Fibroblast of skin of abdomen (primary cell): ENCODE measurements around the gene PHACTR3.

ENCODE experiments used
- DNase-seq: peaks from one replicate; pipeline ENCODE4 v3.0.0-alpha.2; 2013

PHACTR3 gene

GRCh38 chr20:59673288-59673997 lies 69.1 kb downstream of the PHACTR3 start:
- DNase-seq: no peak

GRCh38 chr20:59673998-59674445 lies 69.7 kb downstream of the PHACTR3 start:
- DNase-seq: no peak

- no peak for DNase-seq
These were observed 71.9 kb downstream of the PHACTR3 start for GRCh38 chr20:59676126-59676850.

GRCh38 chr20:59676851-59677182 lies 72.5 kb downstream of the PHACTR3 start:
- no peak for DNase-seq

GRCh38 chr20:59677586-59677985 lies 73.2 kb downstream of the PHACTR3 start:
- no peak for DNase-seq

GRCh38 chr20:59678288-59678687 lies 73.9 kb downstream of the PHACTR3 start:
- DNase-seq: no peak

GRCh38 chr20:59678951-59679350 lies 74.6 kb downstream of the PHACTR3 start:
- DNase-seq: no peak

- DNase-seq: no peak
These were observed 75.9 kb downstream of the PHACTR3 start for GRCh38 chr20:59680148-59680650.

- DNase-seq: no peak
These were observed 76.5 kb downstream of the PHACTR3 start for GRCh38 chr20:59680852-59681251.

- DNase-seq: no peak
These were observed 78.3 kb downstream of the PHACTR3 start for GRCh38 chr20:59682603-59683002.

- DNase-seq: no peak
These were observed 78.8 kb downstream of the PHACTR3 start for GRCh38 chr20:59683181-59683580.

- no peak for DNase-seq
These were observed 80.4 kb downstream of the PHACTR3 start for GRCh38 chr20:59684685-59685242.

- DNase-seq: no peak
These were observed 82.3 kb downstream of the PHACTR3 start for GRCh38 chr20:59686404-59687346.

GRCh38 chr20:59688356-59688755 lies 84.0 kb downstream of the PHACTR3 start:
- no peak for DNase-seq

GRCh38 chr20:59688999-59689398 lies 84.7 kb downstream of the PHACTR3 start:
- DNase-seq: no peak

- no peak for DNase-seq
These were observed 85.8 kb downstream of the PHACTR3 start for GRCh38 chr20:59690101-59690500.

- DNase-seq: no peak
These were observed 86.6 kb downstream of the PHACTR3 start for GRCh38 chr20:59690976-59691375.

- no peak for DNase-seq
These were observed 87.8 kb downstream of the PHACTR3 start for GRCh38 chr20:59692139-59692538.

GRCh38 chr20:59693587-59693986 lies 89.2 kb downstream of the PHACTR3 start:
- DNase-seq: no peak

- no peak for DNase-seq
These were observed 92.1 kb downstream of the PHACTR3 start for GRCh38 chr20:59696476-59696875.

- no peak for DNase-seq
These were observed 92.7 kb downstream of the PHACTR3 start for GRCh38 chr20:59697068-59697467.

- DNase-seq: no peak
These were observed 94.3 kb downstream of the PHACTR3 start for GRCh38 chr20:59698598-59698997.

GRCh38 chr20:59701236-59701635 lies 96.9 kb downstream of the PHACTR3 start:
- no peak for DNase-seq
